ENCODE results near the gene CLEC1B.

CLEC1B gene

GRCh38 chr12:9991876-9992275 lies 7.0 kb downstream of the CLEC1B start:
- Histone ChIP-seq H3K4me3 (ENCODE audit: low read depth, low read length) (no peak overlapping the region), H3K4me1 (ENCODE audit: control insufficient read depth, insufficient read depth, low read length) (no peaks in the 10 kb centered on the region), H3K9me3 (ENCODE audit: control insufficient read depth, insufficient read depth, low read depth, low read length) (no peaks in the 10 kb centered on the region), H3K27ac (ENCODE audit: extremely low read depth, low read depth, low read length) (no peak overlapping the region), H3K36me3 (ENCODE audit: control insufficient read depth in 2 of 2, insufficient read depth in 1 of 2, low read length in 2 of 2) (no peaks in the 10 kb centered on the region)
- TF ChIP-seq ZNF548 (tag by site-specific recombination; IDR thresholded peaks at IDR 0.05) (no peak), HOXD13 (CRISPR knock-in tag; IDR thresholded peaks at IDR 0.05; ENCODE audit: borderline replicate concordance) (no peak)
- ChIA-PET POLR2A (no interaction called here), CTCF (interaction anchor here (1.9 kb wide), 1 partner anchor 18 kb away, joined by 4 read pairs; the partner anchor contains the start of gene CLEC12B)

- POLR2A ChIA-PET: no interaction called here
- CTCF ChIA-PET: interaction anchor here (0.5 kb wide), 1 partner anchor 255 kb away, joined by 3 read pairs; no protein-coding TSS in a partner anchor
- no peak for TF ChIP-seq AEBP2 (tag by site-specific recombination; IDR thresholded peaks at IDR 0.05; ENCODE audit: borderline replicate concordance)
- TF ChIP-seq SALL2 (tag by site-specific recombination; IDR thresholded peaks at IDR 0.05; ENCODE audit: borderline replicate concordance): no peak
- TF ChIP-seq ZNF776 (tag by site-specific recombination; IDR thresholded peaks at IDR 0.05; ENCODE audit: borderline replicate concordance): no peak
- no peak for TF ChIP-seq ZNF449 (tag by site-specific recombination; IDR thresholded peaks at IDR 0.05)
- TF ChIP-seq GFI1B (tag by site-specific recombination; IDR thresholded peaks at IDR 0.05): no peak
- no peak for TF ChIP-seq ZNF280C (tag by site-specific recombination; IDR thresholded peaks at IDR 0.05)
- TF ChIP-seq ZBTB21 (tag by site-specific recombination; IDR thresholded peaks at IDR 0.05): no peak
These were observed 18.8 kb downstream of the CLEC1B start for GRCh38 chr12:9980126-9980525.

GRCh38 chr12:9977916-9978315 lies 21.0 kb downstream of the CLEC1B start:
- no peaks in the 10 kb centered on the region for H3K36me3 ChIP-seq (ENCODE audit: control insufficient read depth in 2 of 2, insufficient read depth in 1 of 2, low read length in 2 of 2)
- no peaks in the 10 kb centered on the region for H3K4me1 ChIP-seq (ENCODE audit: control insufficient read depth, insufficient read depth, low read length)
- H3K4me3 ChIP-seq (ENCODE audit: low read depth, low read length): no peak overlapping the region
- H3K27ac ChIP-seq (ENCODE audit: extremely low read depth, low read depth, low read length): no peak overlapping the region
- ChIA-PET CTCF (interaction anchor here (0.6 to 1.2 kb wide), 2 partner anchors 134 to 227 kb away, joined by 3 read pairs; no protein-coding TSS in a partner anchor), POLR2A (no interaction called here)
- no peak for TF ChIP-seq ZNF510 (tag by site-specific recombination; IDR thresholded peaks at IDR 0.05; ENCODE audit: insufficient replicate concordance)
- no peak for TF ChIP-seq ZBTB26 (tag by site-specific recombination; optimal IDR thresholded peaks at IDR 0.05)
- TF ChIP-seq YY2 (tag by site-specific recombination; IDR thresholded peaks at IDR 0.05): no peak
- TF ChIP-seq ZNF623 (tag by site-specific recombination; IDR thresholded peaks at IDR 0.05): no peak
- TF ChIP-seq PRDM1 (tag by site-specific recombination; IDR thresholded peaks at IDR 0.05): no peak
- TF ChIP-seq KLF9 (tag by site-specific recombination; IDR thresholded peaks at IDR 0.05; ENCODE audit: low read depth): no peak
- no peak for TF ChIP-seq ZNF701 (tag by site-specific recombination; IDR thresholded peaks at IDR 0.05)
- TF ChIP-seq SCRT2 (tag by site-specific recombination; IDR thresholded peaks at IDR 0.05): no peak
- TF ChIP-seq ZNF426 (tag by site-specific recombination; IDR thresholded peaks at IDR 0.05): no peak
- TF ChIP-seq ZNF391 (tag by site-specific recombination; IDR thresholded peaks at IDR 0.05; ENCODE audit: borderline replicate concordance, low read depth): no peak
- TF ChIP-seq ZBTB48 (tag by site-specific recombination; IDR thresholded peaks at IDR 0.05): no peak
- no peak for TF ChIP-seq ZNF692 (tag by site-specific recombination; IDR thresholded peaks at IDR 0.05)
- no peak for TF ChIP-seq ZNF18 (tag by site-specific recombination; IDR thresholded peaks at IDR 0.05)
- no peak for TF ChIP-seq ZNF791 (tag by site-specific recombination; IDR thresholded peaks at IDR 0.05)
- no peaks in the 10 kb centered on the region for H3K9me3 ChIP-seq (ENCODE audit: control insufficient read depth, insufficient read depth, low read depth, low read length)

More at GRCh38 chr12:9980126-9980525, 18.8 kb downstream of the CLEC1B start:
- no peak overlapping the region for H3K4me3 ChIP-seq (ENCODE audit: low read depth, low read length)
- H3K4me1 ChIP-seq (ENCODE audit: control insufficient read depth, insufficient read depth, low read length): no peaks in the 10 kb centered on the region
- H3K36me3 ChIP-seq (ENCODE audit: control insufficient read depth in 2 of 2, insufficient read depth in 1 of 2, low read length in 2 of 2): no peaks in the 10 kb centered on the region
- no peaks in the 10 kb centered on the region for H3K9me3 ChIP-seq (ENCODE audit: control insufficient read depth, insufficient read depth, low read depth, low read length)
- H3K27ac ChIP-seq (ENCODE audit: extremely low read depth, low read depth, low read length): no peak overlapping the region

Data from HEK293 (cell line).